Fibroblast of lung (primary cell): ENCODE measurements around the gene LRRC8A. TPM values are rescaled to one million over a fixed set of nuclear protein-coding genes. Genes with fewer than 3 reads are reported as not detected.
A peak's percentile ranks its signal among the peaks of the same experiment; 100 is the strongest.

Source experiments
- DNase-seq, 2 donors: peaks; one replicate each; pipeline versions ENCODE4 v3.0.0 to v3.0.0-alpha.2; 2010; ENCODE audit warnings: low read depth in 2 of 2
- H2AFZ ChIP-seq: 2 replicates; pipeline ENCODE4 v1.5.1; 2012; ENCODE audit warnings: low read length, control low read depth, inconsistent platforms
- H3K27ac ChIP-seq: 2 replicates; pipeline ENCODE4 v1.5.1; 2011; ENCODE audit warnings: low read length, control low read depth; ENCODE audit not compliant: insufficient read depth
- H3K27me3 ChIP-seq: 2 replicates; pipeline ENCODE4 v1.5.1; 2011; ENCODE audit warnings: mild to moderate bottlenecking, low read length; ENCODE audit not compliant: control insufficient read depth, insufficient read depth
- H3K36me3 ChIP-seq: 2 replicates; pipeline ENCODE4 v1.5.1; 2011; ENCODE audit warnings: low read length; ENCODE audit not compliant: control insufficient read depth, insufficient read depth
- H3K4me1 ChIP-seq: 2 replicates; pipeline ENCODE4 v1.5.1; 2011; ENCODE audit warnings: low read length; ENCODE audit not compliant: control insufficient read depth, insufficient read depth; ENCODE audit errors: extremely low read depth
- H3K4me2 ChIP-seq: 2 replicates; pipeline ENCODE4 v1.5.1; 2011; ENCODE audit warnings: low read length, control low read depth; ENCODE audit not compliant: insufficient read depth; ENCODE audit errors: extremely low read depth
- H3K4me3 ChIP-seq, 4 experiments: fragments of 200-600 bp in 1 of 4; sonication (generic) in 1 of 4; replicated peaks in 1 of 4; 2 replicates each; pipeline ENCODE4 v1.5.1; 2011 to 2016; ENCODE audit warnings: low read length in 4 of 4, low read depth in 3 of 4, mild to moderate bottlenecking in 3 of 4, control low read depth in 2 of 4, inconsistent platforms in 1 of 4, mixed read lengths in 1 of 4; ENCODE audit not compliant: insufficient read depth in 1 of 4; ENCODE audit errors: control extremely low read depth in 1 of 4
- H3K79me2 ChIP-seq: 2 replicates; pipeline ENCODE4 v1.5.1; 2012; ENCODE audit warnings: mild to moderate bottlenecking, low read length, inconsistent platforms; ENCODE audit not compliant: control insufficient read depth, insufficient read depth
- H3K9ac ChIP-seq: 2 replicates; pipeline ENCODE4 v1.5.1; 2011; ENCODE audit warnings: mild to moderate bottlenecking, low read length, control low read depth; ENCODE audit not compliant: insufficient read depth
- H3K9me3 ChIP-seq: 2 replicates; pipeline ENCODE4 v1.5.1; 2012; ENCODE audit warnings: low read depth, low read length; ENCODE audit not compliant: control insufficient read depth, insufficient read depth
- H4K20me1 ChIP-seq: 2 replicates; pipeline ENCODE4 v1.5.1; 2011; ENCODE audit warnings: low read length; ENCODE audit not compliant: control insufficient read depth, insufficient read depth; ENCODE audit errors: extremely low read depth
- EZH2 ChIP-seq: IDR thresholded peaks from 2 replicates; pipeline ENCODE4 v1.5.1; 2012; ENCODE audit warnings: low read length, control low read depth, mild to moderate bottlenecking; ENCODE audit errors: missing control alignments
- polyA plus RNA-seq, 2 donors: library from polyadenylated mRNA; depleted of rRNA in 1 of 2; stranded (reverse) in 1 of 2; unstranded in 1 of 2; fragments of >200 nt; gene quantifications; 2 replicates each; pipeline ENCODE4 v1.2.1, GENCODE V29; 2011 to 2012; ENCODE audit warnings: missing spikeins in 1 of 2
- total RNA-seq: library from RNA; depleted of rRNA; stranded (reverse); fragments of >200 nt; gene quantifications from 2 replicates; pipeline ENCODE4 v1.2.1, GENCODE V29; 2014
- TF ChIP-seq, protein P1 (sequence below), 2 donors: IDR thresholded peaks in 1 of 2; conservative IDR thresholded peaks in 1 of 2; 1 replicate in 1 of 2; 2 replicates in 1 of 2; pipeline ENCODE4 v1.5.1; 2011 to 2012; ENCODE audit warnings: low read length in 2 of 2, control low read depth in 1 of 2, inconsistent platforms in 1 of 2, low read depth in 1 of 2, mild to moderate bottlenecking in 1 of 2

LRRC8A gene
- total and polyA plus RNA-seq, 2 donors (not counting 1 experiment from before 2014, with no cell fraction given): 26.1 to 35.4 TPM

DNA sequence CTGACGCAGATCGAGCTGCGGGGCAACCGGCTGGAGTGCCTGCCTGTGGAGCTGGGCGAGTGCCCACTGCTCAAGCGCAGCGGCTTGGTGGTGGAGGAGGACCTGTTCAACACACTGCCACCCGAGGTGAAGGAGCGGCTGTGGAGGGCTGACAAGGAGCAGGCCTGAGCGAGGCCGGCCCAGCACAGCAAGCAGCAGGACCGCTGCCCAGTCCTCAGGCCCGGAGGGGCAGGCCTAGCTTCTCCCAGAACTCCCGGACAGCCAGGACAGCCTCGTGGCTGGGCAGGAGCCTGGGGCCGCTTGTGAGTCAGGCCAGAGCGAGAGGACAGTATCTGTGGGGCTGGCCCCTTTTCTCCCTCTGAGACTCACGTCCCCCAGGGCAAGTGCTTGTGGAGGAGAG, 34.3 kb downstream of the LRRC8A start:
- no peak for TF ChIP-seq EZH2
- TF ChIP-seq, protein P1, sequence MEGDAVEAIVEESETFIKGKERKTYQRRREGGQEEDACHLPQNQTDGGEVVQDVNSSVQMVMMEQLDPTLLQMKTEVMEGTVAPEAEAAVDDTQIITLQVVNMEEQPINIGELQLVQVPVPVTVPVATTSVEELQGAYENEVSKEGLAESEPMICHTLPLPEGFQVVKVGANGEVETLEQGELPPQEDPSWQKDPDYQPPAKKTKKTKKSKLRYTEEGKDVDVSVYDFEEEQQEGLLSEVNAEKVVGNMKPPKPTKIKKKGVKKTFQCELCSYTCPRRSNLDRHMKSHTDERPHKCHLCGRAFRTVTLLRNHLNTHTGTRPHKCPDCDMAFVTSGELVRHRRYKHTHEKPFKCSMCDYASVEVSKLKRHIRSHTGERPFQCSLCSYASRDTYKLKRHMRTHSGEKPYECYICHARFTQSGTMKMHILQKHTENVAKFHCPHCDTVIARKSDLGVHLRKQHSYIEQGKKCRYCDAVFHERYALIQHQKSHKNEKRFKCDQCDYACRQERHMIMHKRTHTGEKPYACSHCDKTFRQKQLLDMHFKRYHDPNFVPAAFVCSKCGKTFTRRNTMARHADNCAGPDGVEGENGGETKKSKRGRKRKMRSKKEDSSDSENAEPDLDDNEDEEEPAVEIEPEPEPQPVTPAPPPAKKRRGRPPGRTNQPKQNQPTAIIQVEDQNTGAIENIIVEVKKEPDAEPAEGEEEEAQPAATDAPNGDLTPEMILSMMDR (conservative IDR thresholded peaks at IDR 0.05 in 1 of 2, IDR thresholded peaks at IDR 0.05 in 1 of 2; ENCODE audit: low read depth in 1 of 2, low read length in 2 of 2): no peak
- Histone ChIP-seq H3K27ac (no peak overlapping the region), H3K36me3 (peaks cover 18% of the 10 kb centered on the region), H3K9ac (no peak overlapping the region), H3K4me3 (no peak overlapping the region), H3K4me1 (peaks cover 42% of the 10 kb centered on the region), H3K27me3 (no peaks in the 10 kb centered on the region), H4K20me1 (no peaks in the 10 kb centered on the region), H3K4me2 (no peak overlapping the region), H2AFZ (no peak overlapping the region), H3K79me2 (peaks cover 30% of the 10 kb centered on the region), H3K9me3 (no peaks in the 10 kb centered on the region)
- no peak for DNase-seq

DNA sequence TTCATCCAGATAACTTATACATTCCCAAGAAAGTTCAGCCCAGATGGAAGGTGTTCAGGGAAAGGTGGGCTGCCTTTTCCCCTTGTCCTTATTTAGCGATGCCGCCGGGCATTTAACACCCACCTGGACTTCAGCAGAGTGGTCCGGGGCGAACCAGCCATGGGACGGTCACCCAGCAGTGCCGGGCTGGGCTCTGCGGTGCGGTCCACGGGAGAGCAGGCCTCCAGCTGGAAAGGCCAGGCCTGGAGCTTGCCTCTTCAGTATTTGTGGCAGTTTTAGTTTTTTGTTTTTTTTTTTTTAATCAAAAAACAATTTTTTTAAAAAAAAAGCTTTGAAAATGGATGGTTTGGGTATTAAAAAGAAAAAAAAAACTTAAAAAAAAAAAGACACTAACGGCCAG, 34.8 kb downstream of the LRRC8A start:
- Histone ChIP-seq H3K36me3 (peaks cover 18% of the 10 kb centered on the region), H3K4me2 (no peak overlapping the region), H2AFZ (no peak overlapping the region), H3K79me2 (peaks cover 30% of the 10 kb centered on the region), H4K20me1 (no peaks in the 10 kb centered on the region), H3K4me3 (no peak overlapping the region), H3K27me3 (no peaks in the 10 kb centered on the region), H3K9ac (no peak overlapping the region), H3K27ac (peak overlapping the region; percentile 6), H3K4me1 (peaks cover 39% of the 10 kb centered on the region), H3K9me3 (no peaks in the 10 kb centered on the region)
- no peak for DNase-seq
- TF ChIP-seq, protein P1 (conservative IDR thresholded peaks at IDR 0.05 in 1 of 2, IDR thresholded peaks at IDR 0.05 in 1 of 2; ENCODE audit: low read depth in 1 of 2, low read length in 2 of 2): no peak
- TF ChIP-seq EZH2: no peak

DNA sequence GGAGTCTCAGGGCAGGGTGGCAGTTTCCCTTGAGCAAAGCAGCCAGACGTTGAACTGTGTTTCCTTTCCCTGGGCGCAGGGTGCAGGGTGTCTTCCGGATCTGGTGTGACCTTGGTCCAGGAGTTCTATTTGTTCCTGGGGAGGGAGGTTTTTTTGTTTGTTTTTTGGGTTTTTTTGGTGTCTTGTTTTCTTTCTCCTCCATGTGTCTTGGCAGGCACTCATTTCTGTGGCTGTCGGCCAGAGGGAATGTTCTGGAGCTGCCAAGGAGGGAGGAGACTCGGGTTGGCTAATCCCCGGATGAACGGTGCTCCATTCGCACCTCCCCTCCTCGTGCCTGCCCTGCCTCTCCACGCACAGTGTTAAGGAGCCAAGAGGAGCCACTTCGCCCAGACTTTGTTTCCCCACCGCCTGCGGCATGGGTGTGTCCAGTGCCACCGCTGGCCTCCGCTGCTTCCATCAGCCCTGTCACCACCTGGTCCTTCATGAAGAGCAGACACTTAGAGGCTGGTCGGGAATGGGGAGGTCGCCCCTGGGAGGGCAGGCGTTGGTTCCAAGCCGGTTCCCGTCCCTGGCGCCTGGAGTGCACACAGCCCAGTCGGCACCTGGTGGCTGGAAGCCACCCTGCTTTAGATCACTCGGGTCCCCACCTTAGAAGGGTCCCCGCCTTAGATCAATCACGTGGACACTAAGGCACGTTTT, 35.4 kb downstream of the LRRC8A start:
- Histone ChIP-seq H3K27ac (peak overlapping the region; percentile 6), H4K20me1 (no peaks in the 10 kb centered on the region), H3K9ac (no peak overlapping the region), H2AFZ (no peak overlapping the region), H3K9me3 (no peaks in the 10 kb centered on the region), H3K4me3 (no peak overlapping the region), H3K36me3 (peaks cover 18% of the 10 kb centered on the region), H3K27me3 (no peaks in the 10 kb centered on the region), H3K79me2 (peaks cover 29% of the 10 kb centered on the region), H3K4me1 (peaks cover 37% of the 10 kb centered on the region), H3K4me2 (no peak overlapping the region)
- peak; percentile 69 to 89 for DNase-seq
- TF ChIP-seq, protein P1 (conservative IDR thresholded peaks at IDR 0.05 in 1 of 2, IDR thresholded peaks at IDR 0.05 in 1 of 2; ENCODE audit: low read depth in 1 of 2, low read length in 2 of 2): no peak
- TF ChIP-seq EZH2: no peak
